ENCODE data around the gene FSIP1. TPM values are rescaled to one million over a fixed set of nuclear protein-coding genes. Genes with fewer than 3 reads are reported as not detected.

Gene FSIP1
- total RNA-seq, 1 experiment from 2014 or later: 1.3 TPM

DNA sequence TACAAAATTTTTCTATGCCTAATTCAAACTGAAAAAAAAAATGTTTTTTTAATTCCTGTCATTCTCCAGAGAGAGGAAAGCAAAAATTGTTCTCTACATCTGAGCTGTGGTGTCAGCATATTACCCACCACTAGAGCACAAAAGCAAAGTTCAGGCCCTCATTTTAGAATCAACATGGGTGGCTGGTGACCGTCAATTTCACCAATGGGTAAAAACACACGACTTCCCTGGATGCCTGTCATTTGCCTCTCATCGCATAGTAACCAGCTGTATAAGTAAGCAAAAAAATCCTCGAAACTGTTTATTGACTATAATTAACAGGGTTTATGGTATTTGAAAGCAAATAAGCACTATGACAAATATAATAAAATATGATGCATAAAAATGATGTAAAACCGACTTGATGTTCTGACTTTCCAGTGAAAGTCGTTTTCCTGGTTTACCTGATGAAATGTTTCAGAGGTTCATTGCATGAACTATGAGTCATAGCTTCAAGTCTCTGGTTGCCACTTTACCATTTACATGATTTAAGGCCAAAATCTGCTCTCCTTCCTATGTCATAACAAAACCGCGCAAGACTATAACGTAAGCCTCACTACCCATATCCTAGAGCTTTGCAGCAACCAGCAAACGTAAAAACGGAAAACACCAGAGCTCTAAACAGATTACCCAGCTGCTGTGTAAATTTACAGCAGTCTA, 141.3 kb downstream of the FSIP1 start:
- H3K36me3 Mint-ChIP-seq (ENCODE audit: insufficient read depth, unreplicated experiment): no peaks in the 10 kb centered on the region
- H3K4me1 ChIP-seq: peaks cover 13% of the 10 kb centered on the region
- H3K4me3 ChIP-seq (ENCODE audit: low read depth, low read length): no peak overlapping the region
- ChIA-PET CTCF (interaction anchor here (0.7 kb wide), 1 partner anchor 831 kb away, joined by 3 read pairs; no protein-coding TSS in a partner anchor), POLR2A (no interaction called here)
- H3K9me3 Mint-ChIP-seq (ENCODE audit: unreplicated experiment): no peaks in the 10 kb centered on the region
- no peaks in the 10 kb centered on the region for H3K9me3 ChIP-seq
- H3K27me3 ChIP-seq (replicated peaks; ENCODE audit: control insufficient read depth, insufficient read depth, low read length): no peaks in the 10 kb centered on the region
- BruUV-seq (replicated peaks): no TSS peak
- no peak overlapping the region for H3K4me3 Mint-ChIP-seq (ENCODE audit: unreplicated experiment)
- DNase-seq: no peak
- TF ChIP-seq, protein P1, sequence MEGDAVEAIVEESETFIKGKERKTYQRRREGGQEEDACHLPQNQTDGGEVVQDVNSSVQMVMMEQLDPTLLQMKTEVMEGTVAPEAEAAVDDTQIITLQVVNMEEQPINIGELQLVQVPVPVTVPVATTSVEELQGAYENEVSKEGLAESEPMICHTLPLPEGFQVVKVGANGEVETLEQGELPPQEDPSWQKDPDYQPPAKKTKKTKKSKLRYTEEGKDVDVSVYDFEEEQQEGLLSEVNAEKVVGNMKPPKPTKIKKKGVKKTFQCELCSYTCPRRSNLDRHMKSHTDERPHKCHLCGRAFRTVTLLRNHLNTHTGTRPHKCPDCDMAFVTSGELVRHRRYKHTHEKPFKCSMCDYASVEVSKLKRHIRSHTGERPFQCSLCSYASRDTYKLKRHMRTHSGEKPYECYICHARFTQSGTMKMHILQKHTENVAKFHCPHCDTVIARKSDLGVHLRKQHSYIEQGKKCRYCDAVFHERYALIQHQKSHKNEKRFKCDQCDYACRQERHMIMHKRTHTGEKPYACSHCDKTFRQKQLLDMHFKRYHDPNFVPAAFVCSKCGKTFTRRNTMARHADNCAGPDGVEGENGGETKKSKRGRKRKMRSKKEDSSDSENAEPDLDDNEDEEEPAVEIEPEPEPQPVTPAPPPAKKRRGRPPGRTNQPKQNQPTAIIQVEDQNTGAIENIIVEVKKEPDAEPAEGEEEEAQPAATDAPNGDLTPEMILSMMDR (IDR thresholded peaks at IDR 0.05; ENCODE audit: insufficient read depth in 1 of 2, low read depth in 1 of 2, low read length in 1 of 2, severe bottlenecking in 1 of 2, unreplicated experiment in 1 of 2): no peak
- H3K36me3 ChIP-seq (ENCODE audit: control insufficient read depth, insufficient read depth, low read length): no peaks in the 10 kb centered on the region
- H3K27me3 Mint-ChIP-seq (ENCODE audit: insufficient read depth, unreplicated experiment): no peaks in the 10 kb centered on the region
- intact Hi-C loops (cut with micrococcal nuclease; ENCODE audit: unreplicated experiment): no loop called here
- H3K4me1 Mint-ChIP-seq (ENCODE audit: low read depth, unreplicated experiment): peaks cover 7% of the 10 kb centered on the region
- no peak overlapping the region for H3K27ac Mint-ChIP-seq (ENCODE audit: unreplicated experiment)

DNA sequence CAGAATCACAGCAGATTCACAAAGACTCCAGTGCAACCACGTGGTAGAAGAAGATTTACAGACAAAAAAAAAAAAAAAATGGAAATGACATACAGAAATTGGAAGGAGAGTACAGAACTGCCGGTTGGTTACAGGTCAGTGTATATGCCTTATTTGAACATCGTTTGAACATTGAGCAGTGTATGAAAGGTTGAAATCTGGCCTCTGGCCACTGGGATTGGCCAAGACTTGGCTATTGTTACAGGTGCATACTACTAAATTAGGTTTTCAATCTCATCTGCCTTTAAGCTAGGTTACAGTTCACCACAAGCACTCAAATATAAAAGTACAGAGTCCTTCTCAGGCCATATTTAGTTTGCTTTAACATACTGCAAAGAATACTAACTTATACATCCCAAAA, 142.0 kb downstream of the FSIP1 start:
- CTCF ChIA-PET: interaction anchor here (0.7 kb wide), 1 partner anchor 830 kb away, joined by 3 read pairs; no protein-coding TSS in a partner anchor
- H3K27me3 Mint-ChIP-seq (ENCODE audit: insufficient read depth, unreplicated experiment): no peaks in the 10 kb centered on the region
- BruUV-seq (replicated peaks): no TSS peak
- H3K4me3 Mint-ChIP-seq (ENCODE audit: unreplicated experiment): no peak overlapping the region
- no peak overlapping the region for H3K27ac Mint-ChIP-seq (ENCODE audit: unreplicated experiment)
- no peaks in the 10 kb centered on the region for H3K9me3 Mint-ChIP-seq (ENCODE audit: unreplicated experiment)
- Histone ChIP-seq H3K36me3 (ENCODE audit: control insufficient read depth, insufficient read depth, low read length) (no peaks in the 10 kb centered on the region), H3K9me3 (no peaks in the 10 kb centered on the region), H3K27me3 (replicated peaks; ENCODE audit: control insufficient read depth, insufficient read depth, low read length) (no peaks in the 10 kb centered on the region), H3K4me3 (ENCODE audit: low read depth, low read length) (no peak overlapping the region), H3K4me1 (peaks cover 13% of the 10 kb centered on the region)
- POLR2A ChIA-PET: no interaction called here
- intact Hi-C loops (cut with micrococcal nuclease; ENCODE audit: unreplicated experiment): no loop called here
- no peak for DNase-seq
- H3K36me3 Mint-ChIP-seq (ENCODE audit: insufficient read depth, unreplicated experiment): no peaks in the 10 kb centered on the region
- peaks cover 7% of the 10 kb centered on the region for H3K4me1 Mint-ChIP-seq (ENCODE audit: low read depth, unreplicated experiment)
- TF ChIP-seq, protein P1 (IDR thresholded peaks at IDR 0.05; ENCODE audit: insufficient read depth in 1 of 2, low read depth in 1 of 2, low read length in 1 of 2, severe bottlenecking in 1 of 2, unreplicated experiment in 1 of 2): no peak

DNA sequence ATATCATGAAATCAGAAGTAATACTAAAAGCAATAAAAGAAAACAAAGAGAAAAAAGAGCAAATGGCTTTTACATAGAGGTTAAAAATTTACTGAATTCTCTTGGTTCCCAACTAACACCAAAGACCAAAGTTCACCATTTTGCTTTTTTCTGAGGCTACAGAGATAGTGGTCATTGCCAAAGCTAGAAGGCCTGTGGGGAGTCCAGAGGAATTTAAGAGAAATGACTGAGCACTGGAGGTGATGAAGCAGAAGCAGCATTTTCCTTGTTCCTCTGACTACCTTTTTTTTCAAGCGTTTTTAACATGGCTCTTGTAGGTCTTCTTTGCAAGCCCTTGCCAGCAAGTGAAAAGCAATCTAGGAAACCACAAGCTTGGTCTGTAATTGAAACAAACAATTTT, 143.6 kb downstream of the FSIP1 start:
- no peak for DNase-seq
- Histone ChIP-seq H3K4me3 (ENCODE audit: low read depth, low read length) (no peak overlapping the region), H3K27me3 (replicated peaks; ENCODE audit: control insufficient read depth, insufficient read depth, low read length) (no peaks in the 10 kb centered on the region), H3K36me3 (ENCODE audit: control insufficient read depth, insufficient read depth, low read length) (no peaks in the 10 kb centered on the region), H3K9me3 (no peaks in the 10 kb centered on the region), H3K4me1 (peaks cover 13% of the 10 kb centered on the region)
- H3K36me3 Mint-ChIP-seq (ENCODE audit: insufficient read depth, unreplicated experiment): no peaks in the 10 kb centered on the region
- H3K4me3 Mint-ChIP-seq (ENCODE audit: unreplicated experiment): no peak overlapping the region
- BruUV-seq (replicated peaks): no TSS peak
- no peak overlapping the region for H3K27ac Mint-ChIP-seq (ENCODE audit: unreplicated experiment)
- POLR2A ChIA-PET: no interaction called here
- H3K27me3 Mint-ChIP-seq (ENCODE audit: insufficient read depth, unreplicated experiment): no peaks in the 10 kb centered on the region
- CTCF ChIA-PET: no interaction called here
- H3K4me1 Mint-ChIP-seq (ENCODE audit: low read depth, unreplicated experiment): peaks cover 7% of the 10 kb centered on the region
- intact Hi-C loops (cut with micrococcal nuclease; ENCODE audit: unreplicated experiment): no loop called here
- TF ChIP-seq, protein P1 (IDR thresholded peaks at IDR 0.05; ENCODE audit: insufficient read depth in 1 of 2, low read depth in 1 of 2, low read length in 1 of 2, severe bottlenecking in 1 of 2, unreplicated experiment in 1 of 2): no peak
- no peaks in the 10 kb centered on the region for H3K9me3 Mint-ChIP-seq (ENCODE audit: unreplicated experiment)

Measured in Caco-2 (cell line).